Large intestine (tissue), 3 donors: Measurements from ENCODE around the gene ROR1. TPM values are rescaled to one million over a fixed set of nuclear protein-coding genes. Genes with fewer than 3 reads are reported as not detected.

Experiments used
- DNase-seq, 2 donors: peaks; one replicate each; pipeline versions ENCODE4 v3.0.0 to v3.0.0-alpha.2; 2013
- H3K27ac ChIP-seq: one replicate; pipeline ENCODE4 v1.5.1; 2013; ENCODE audit warnings: low read length
- H3K27me3 ChIP-seq: 2 replicates; pipeline ENCODE4 v1.6.1; 2013; ENCODE audit warnings: low read length; ENCODE audit not compliant: control insufficient read depth, insufficient read depth
- H3K36me3 ChIP-seq: 2 replicates; pipeline ENCODE4 v1.6.1; 2013; ENCODE audit warnings: low read length; ENCODE audit not compliant: control insufficient read depth, insufficient read depth
- H3K4me1 ChIP-seq: one replicate; pipeline ENCODE4 v1.6.1; 2013; ENCODE audit warnings: low read length; ENCODE audit not compliant: control insufficient read depth, insufficient read depth
- H3K4me3 ChIP-seq: one replicate; pipeline ENCODE4 v1.5.1; 2013; ENCODE audit warnings: low read length
- H3K9me3 ChIP-seq: one replicate; pipeline ENCODE4 v1.6.1; 2013; ENCODE audit warnings: mild to moderate bottlenecking, low read depth, low read length, moderate library complexity; ENCODE audit not compliant: control insufficient read depth
- WGBS: methylation state at CpG from one replicate; pipeline ENCODE4 v1.1.5; 2013; ENCODE audit warnings: low lambda C conversion rate; ENCODE audit not compliant: insufficient coverage; 5-methylcytosine and 5-hydroxymethylcytosine counted together
- polyA plus RNA-seq: library from polyadenylated mRNA; unstranded; fragments of 120-200 nt; gene quantifications from one replicate; pipeline ENCODE4 v1.2.1, GENCODE V29; 2013

ROR1 gene
- polyA plus RNA-seq, 1 donor = 14.4 TPM

DNA sequence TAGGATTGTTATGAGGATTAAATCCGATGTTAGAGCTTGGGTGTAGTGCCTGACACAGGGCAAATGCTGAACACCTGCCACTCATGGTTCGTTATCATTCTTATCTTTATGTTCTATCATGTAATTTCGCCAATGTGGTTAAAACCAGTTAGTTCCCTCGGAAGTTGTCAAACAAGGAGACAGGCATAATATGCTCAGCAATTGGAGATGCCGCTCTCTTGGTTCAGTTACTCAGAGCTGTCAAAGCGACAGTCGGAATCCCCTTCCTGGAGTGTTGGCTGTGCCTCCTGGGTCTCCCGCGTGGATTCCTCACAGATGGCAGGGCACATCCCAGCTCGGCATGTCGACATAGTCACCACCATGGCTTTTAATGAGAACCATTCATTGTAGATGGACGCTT is 192.2 kb downstream of the ROR1 start:
- Histone ChIP-seq H3K27me3 (no peaks in the 10 kb centered on the region), H3K27ac (no peak overlapping the region), H3K36me3 (no peaks in the 10 kb centered on the region), H3K4me1 (no peaks in the 10 kb centered on the region), H3K9me3 (no peaks in the 10 kb centered on the region), H3K4me3 (no peak overlapping the region)
- WGBS = 85% methylated on average over 4 of the region's 12 CpGs
- no peak for DNase-seq

DNA sequence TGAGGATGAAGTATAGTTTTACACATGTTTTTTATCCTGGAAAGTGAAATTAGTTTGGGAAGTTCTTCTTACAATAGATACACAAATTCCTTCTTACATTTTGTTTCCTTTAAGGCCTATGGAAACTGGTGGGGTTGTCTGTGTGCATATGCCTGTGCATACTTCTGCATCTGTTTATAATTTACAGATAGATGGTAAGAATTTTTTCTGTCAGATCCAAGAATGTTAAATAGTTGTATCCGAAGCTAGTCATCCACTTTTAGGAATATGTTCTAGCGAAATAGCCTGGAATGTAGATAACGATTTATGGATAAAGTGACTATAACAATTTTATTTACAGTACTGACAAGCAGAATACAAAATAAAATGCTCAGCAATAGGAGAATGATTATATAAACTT is 194.1 kb downstream of the ROR1 start:
- no peak overlapping the region for H3K27ac ChIP-seq
- WGBS = no CpG with 5 or more reads among the region's 3 CpGs

DNA sequence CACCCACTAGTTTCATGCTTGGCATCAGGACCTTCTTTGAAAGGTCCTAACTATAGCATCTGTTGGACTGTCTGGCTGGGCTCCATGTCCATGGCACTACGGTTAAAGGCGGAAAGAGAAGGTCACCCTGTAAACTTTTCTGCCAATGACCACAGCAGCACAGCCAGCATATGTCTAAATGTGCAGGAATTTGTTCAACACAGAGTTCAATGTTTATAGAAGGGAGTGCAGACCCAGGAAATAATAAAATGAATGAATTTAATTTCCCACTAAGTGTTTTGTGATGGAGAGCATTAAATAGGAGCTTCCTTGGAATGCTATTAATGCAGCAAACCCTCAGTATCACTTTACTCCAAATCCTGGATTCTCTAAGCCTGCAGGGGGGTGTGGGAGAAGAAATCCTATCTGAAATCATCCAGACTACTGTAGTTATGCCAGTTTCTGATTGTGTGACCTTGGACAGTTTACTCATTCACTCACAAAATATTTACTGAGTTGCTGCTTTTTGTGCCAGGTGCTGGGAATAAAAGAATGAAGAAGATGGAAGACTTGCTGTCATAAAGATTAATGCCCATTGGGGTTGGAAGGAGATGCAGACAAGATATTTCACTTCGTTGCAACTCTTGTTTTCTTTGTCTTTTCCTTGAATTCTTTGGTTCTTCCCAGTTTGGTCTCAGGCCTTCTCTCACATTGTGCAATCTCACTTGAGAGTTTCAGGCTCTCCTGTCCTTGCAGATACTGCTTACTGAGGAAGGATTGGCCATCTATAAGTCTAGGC is 195.0 kb downstream of the ROR1 start:
- Histone ChIP-seq H3K4me3 (no peak overlapping the region), H3K27me3 (no peaks in the 10 kb centered on the region), H3K36me3 (no peaks in the 10 kb centered on the region), H3K4me1 (no peaks in the 10 kb centered on the region), H3K9me3 (no peaks in the 10 kb centered on the region), H3K27ac (no peak overlapping the region)
- DNase-seq = no peak
- WGBS = no CpG with 5 or more reads among the region's 3 CpGs

More for the DNA sequence above, 194.1 kb downstream of the ROR1 start:
- Histone ChIP-seq H3K4me3 (no peak overlapping the region), H3K4me1 (no peaks in the 10 kb centered on the region), H3K27me3 (no peaks in the 10 kb centered on the region), H3K36me3 (no peaks in the 10 kb centered on the region), H3K9me3 (no peaks in the 10 kb centered on the region)
- DNase-seq = no peak

DNA sequence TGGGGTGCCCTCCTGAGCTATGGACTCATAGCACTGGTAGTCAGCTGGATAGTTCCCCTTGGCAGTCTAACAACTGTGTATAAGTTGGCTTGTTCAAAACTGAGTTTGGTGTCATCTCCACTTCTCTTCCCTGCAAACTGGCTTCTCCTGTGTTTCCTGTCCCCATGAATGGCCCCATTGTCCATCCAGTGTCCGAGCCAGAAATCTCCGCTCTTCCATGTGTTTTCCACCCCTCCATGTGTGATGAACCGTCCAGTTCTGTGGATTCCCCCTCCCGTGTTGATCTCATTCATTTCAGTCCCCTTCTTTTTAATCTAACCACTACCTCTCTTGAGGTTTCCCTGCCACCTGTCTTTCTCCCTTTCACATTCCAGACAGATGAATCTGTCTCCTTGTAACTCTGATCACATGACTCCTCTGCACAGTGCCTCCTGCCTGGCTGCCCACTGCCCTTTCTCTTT is 195.7 kb downstream of the ROR1 start:
- no peaks in the 10 kb centered on the region for H3K9me3 ChIP-seq
- H3K27ac ChIP-seq = peak overlapping the region; percentile 11
- no peak overlapping the region for H3K4me3 ChIP-seq
- WGBS = 93% methylated on average over 3 of the region's 4 CpGs
- H3K36me3 ChIP-seq = no peaks in the 10 kb centered on the region
- peak; percentile 31 to 54 for DNase-seq
- no peaks in the 10 kb centered on the region for H3K4me1 ChIP-seq
- H3K27me3 ChIP-seq = no peaks in the 10 kb centered on the region

DNA sequence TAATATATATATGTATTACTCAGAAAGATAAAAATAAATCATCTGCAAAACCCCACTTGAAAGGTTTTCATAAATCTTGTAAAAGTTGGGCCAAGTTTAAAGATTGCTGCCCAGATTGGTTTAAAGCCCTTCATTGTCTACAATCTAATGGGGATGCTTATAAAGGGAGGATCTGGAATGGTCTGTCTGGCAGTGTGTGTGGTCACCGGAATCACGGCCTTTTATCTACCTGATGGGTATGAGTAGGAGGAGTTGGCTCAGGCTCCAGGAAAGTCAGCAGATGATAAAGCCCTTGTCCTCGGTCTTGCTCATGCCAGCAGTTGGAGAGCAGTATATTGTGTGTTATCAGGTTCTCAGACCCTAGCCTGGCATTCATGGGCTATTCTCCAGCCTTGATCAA is 197.7 kb downstream of the ROR1 start:
- Histone ChIP-seq H3K9me3 (no peaks in the 10 kb centered on the region), H3K4me1 (no peaks in the 10 kb centered on the region), H3K27me3 (no peaks in the 10 kb centered on the region), H3K27ac (no peak overlapping the region), H3K36me3 (no peaks in the 10 kb centered on the region), H3K4me3 (no peak overlapping the region)
- DNase-seq = no peak
- no CpG with 5 or more reads among the region's 3 CpGs for WGBS

DNA sequence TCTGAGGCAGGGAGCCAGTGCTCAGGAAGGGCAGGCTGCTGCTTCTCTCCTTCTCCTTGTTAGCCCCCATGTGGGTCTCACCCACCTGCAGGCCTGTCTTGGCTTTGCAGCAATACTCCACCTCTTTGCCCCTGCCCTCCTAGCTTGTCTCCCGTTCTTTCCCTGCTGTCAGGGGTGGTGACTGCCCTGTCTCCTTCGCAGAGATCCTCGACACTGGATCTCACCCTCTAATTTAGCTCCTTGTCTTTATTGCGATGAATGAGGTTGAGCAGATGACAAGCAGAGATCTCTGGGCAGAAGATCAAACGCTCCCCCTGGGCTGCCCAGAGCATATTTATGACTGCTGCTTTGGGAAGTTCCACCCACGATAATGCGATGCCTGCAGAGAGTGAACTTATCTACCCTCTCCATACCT is 199.2 kb downstream of the ROR1 start:
- no CpG with 5 or more reads among the region's 7 CpGs for WGBS
- H3K4me3 ChIP-seq = no peak overlapping the region
- DNase-seq = no peak

DNA sequence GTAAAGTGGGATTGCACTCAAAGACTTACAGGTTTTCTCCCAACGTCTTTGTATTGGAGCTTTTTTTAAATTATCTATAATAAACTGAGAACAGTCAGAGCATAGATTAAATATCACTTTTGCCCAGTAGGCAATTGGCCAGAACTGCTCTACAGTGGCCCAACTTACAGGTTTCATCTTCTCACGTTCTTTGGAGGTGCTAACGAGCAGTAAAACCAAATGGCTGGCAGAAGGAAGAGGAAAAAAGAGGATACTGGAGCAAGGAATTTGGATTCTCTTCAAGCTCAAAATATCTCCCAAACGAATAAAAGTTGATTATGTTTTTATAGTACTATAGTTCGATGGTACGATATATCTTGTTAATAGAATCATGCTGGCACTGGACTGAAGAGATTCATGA is 201.1 kb downstream of the ROR1 start:
- no peaks in the 10 kb centered on the region for H3K36me3 ChIP-seq
- H3K4me1 ChIP-seq = no peaks in the 10 kb centered on the region
- no peaks in the 10 kb centered on the region for H3K9me3 ChIP-seq
- H3K4me3 ChIP-seq = no peak overlapping the region
- H3K27me3 ChIP-seq = no peaks in the 10 kb centered on the region
- 100% methylated on average over 4 of the region's 6 CpGs for WGBS
- DNase-seq = no peak
- no peak overlapping the region for H3K27ac ChIP-seq

More for the DNA sequence above, 199.2 kb downstream of the ROR1 start:
- no peaks in the 10 kb centered on the region for H3K27me3 ChIP-seq
- no peaks in the 10 kb centered on the region for H3K9me3 ChIP-seq
- no peaks in the 10 kb centered on the region for H3K36me3 ChIP-seq
- H3K27ac ChIP-seq = no peak overlapping the region
- H3K4me1 ChIP-seq = no peaks in the 10 kb centered on the region

DNA sequence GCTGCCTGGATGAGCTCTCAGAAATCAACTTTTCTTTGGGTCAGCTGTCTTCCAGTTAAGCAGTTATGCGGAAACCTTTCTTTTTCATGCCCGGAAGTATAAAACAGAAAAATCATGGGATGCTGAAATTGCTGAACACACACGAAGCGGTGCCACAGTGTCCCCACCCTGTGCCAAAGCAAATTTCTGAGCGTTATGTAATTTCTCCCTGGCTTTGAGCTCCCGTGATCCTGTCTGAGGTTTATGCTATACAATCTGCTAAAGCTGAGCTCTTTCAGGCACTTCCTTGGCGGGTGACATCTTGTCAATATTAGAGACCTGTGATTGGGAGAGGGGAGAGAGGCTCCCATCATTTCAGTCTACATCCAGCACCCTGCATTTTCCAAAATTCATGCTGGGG is 201.7 kb downstream of the ROR1 start:
- no peaks in the 10 kb centered on the region for H3K9me3 ChIP-seq
- H3K27ac ChIP-seq = no peak overlapping the region
- no peaks in the 10 kb centered on the region for H3K4me1 ChIP-seq
- DNase-seq = no peak
- H3K4me3 ChIP-seq = no peak overlapping the region
- no CpG with 5 or more reads among the region's 7 CpGs for WGBS
- H3K27me3 ChIP-seq = no peaks in the 10 kb centered on the region
- no peaks in the 10 kb centered on the region for H3K36me3 ChIP-seq

DNA sequence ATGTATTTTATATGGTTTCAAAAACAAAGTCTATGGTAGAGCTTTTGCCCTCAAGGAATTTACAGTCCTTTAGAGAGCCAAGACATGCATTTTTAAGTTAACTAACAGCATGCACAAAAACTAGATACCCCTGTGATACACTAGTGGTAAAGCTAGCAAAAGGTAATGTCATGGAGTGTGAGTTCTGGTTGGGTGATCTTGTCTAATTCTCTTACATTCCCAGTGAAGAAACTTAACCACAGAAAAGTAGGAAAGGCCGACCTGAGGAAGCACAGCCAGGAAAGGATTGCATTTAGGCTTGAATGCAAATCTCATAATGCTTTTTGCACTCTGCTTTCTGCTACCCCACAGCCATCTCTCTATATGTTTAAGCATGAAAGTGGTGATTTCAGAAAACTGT is 202.2 kb downstream of the ROR1 start:
- Histone ChIP-seq H3K4me3 (no peak overlapping the region), H3K4me1 (no peaks in the 10 kb centered on the region), H3K9me3 (no peaks in the 10 kb centered on the region), H3K36me3 (no peaks in the 10 kb centered on the region), H3K27me3 (no peaks in the 10 kb centered on the region), H3K27ac (no peak overlapping the region)
- DNase-seq = no peak
- no CpG with 5 or more reads among the region's 1 CpG for WGBS

DNA sequence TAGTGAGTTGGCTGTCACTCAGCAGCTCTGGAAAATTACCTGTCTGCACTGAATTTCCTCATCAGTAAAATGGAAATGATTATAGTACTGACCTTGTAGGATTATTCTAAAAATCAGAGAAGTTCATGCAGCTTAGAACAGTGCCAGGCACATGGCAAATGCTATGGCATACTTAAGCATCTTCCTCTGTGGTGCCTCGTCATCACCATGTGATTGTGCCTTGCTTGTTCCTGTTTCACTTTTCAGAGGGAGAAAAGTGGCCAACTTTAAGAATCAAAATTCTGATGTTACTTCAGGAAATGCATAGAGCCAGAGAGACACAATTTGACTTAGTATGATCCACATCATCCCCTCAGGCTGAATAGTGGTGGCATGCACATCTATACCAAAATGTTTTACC is 203.6 kb downstream of the ROR1 start:
- WGBS = no CpG with 5 or more reads among the region's 1 CpG

More for the DNA sequence above, 203.6 kb downstream of the ROR1 start:
- no peaks in the 10 kb centered on the region for H3K27me3 ChIP-seq
- H3K4me3 ChIP-seq = no peak overlapping the region
- no peaks in the 10 kb centered on the region for H3K36me3 ChIP-seq
- H3K27ac ChIP-seq = no peak overlapping the region
- H3K4me1 ChIP-seq = no peaks in the 10 kb centered on the region
- H3K9me3 ChIP-seq = no peaks in the 10 kb centered on the region
- no peak for DNase-seq
